CD4-positive, alpha-beta T cell treated with Interleukin-15 for 4 hours (primary cell): ENCODE measurements around the gene WNK1.

Experiments used
- DNase-seq: peaks from one replicate; pipeline ENCODE4 v3.0.0-alpha.2; 2020; ENCODE audit warnings: low spot score

The WNK1 gene

GRCh38 chr12:951176-951575, 198.8 kb downstream of the WNK1 start:
- DNase-seq = no peak

- no peak for DNase-seq
These were observed 201.4 kb downstream of the WNK1 start for GRCh38 chr12:953776-954175.

- no peak for DNase-seq
These were observed 202.4 kb downstream of the WNK1 start for GRCh38 chr12:954741-955140.

GRCh38 chr12:955939-956338, 203.6 kb downstream of the WNK1 start:
- no peak for DNase-seq

- DNase-seq = no peak
These were observed 206.3 kb downstream of the WNK1 start for GRCh38 chr12:958588-959123.
